Stimulated activated CD4-positive, alpha-beta T cell treated with anti-CD3 and anti-CD28 coated beads, Interleukin-4, amount 100 ng/mL, for 24 hours (primary cell): ENCODE measurements around the gene UBE3D.
"Not testable (repeated sequence)": the region's sequence is repeated elsewhere in the genome, so short reads cannot be mapped to it uniquely, and the experiment has no call there.

Experiments
- DNase-seq: peaks from one replicate; pipeline ENCODE4 v3.0.0-alpha.2; 2020

Gene UBE3D

GRCh38 chr6:82867946-82868345 is 197.7 kb downstream of the UBE3D start:
- DNase-seq: no peak

GRCh38 chr6:82866446-82866845 is 199.2 kb downstream of the UBE3D start:
- DNase-seq: no peak

DNA sequence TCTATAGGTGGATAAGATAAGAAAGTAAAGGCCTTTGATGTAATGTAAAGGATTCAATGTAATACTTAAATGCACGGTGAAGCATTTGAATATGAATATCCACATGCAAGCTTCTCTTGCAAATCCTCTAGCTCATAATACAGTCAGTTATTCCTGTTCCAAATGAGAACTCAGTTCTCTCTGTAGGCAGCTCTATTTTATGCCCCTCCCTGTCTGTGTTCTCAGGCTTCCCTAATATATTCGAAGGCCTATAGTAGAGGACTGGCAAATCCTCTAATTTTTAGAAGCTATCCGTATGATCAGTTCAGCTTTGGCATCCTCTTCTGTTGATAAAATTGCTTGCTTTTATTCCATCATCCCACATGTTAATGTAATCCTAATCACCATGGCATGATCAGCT is 200.2 kb downstream of the UBE3D start:
- no peak for DNase-seq

GRCh38 chr6:82863781-82864180 is 201.9 kb downstream of the UBE3D start:
- DNase-seq: no peak

DNA sequence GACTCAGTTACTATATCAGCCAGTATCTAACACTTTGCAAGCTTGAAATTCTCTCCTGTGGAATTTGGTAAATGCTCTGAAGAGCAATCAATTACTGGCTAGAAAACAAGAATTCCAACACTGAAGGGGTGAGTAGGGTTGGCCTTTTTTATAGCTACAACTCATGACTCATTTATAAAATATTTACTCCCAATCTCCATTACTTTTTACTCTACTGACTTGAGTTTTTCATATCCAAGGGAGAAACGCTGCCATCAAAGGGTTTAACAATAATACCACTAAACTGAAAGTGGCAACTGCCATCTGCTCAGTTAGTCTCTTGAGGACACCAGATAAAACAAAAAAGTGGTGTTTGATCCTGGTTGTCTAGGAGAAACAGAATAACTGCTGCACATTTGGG is 203.1 kb downstream of the UBE3D start:
- DNase-seq: no peak

- DNase-seq: no peak
Measured at GRCh38 chr6:82861121-82861520, 204.5 kb downstream of the UBE3D start.

- not testable (repeated sequence) for DNase-seq
Measured at GRCh38 chr6:82856077-82856476, 209.6 kb downstream of the UBE3D start.

- DNase-seq: not testable (repeated sequence)
Measured at GRCh38 chr6:82852904-82853303, 212.7 kb downstream of the UBE3D start.

GRCh38 chr6:82843291-82843885 is 222.3 kb downstream of the UBE3D start:
- DNase-seq: no peak

- no peak for DNase-seq
Measured at GRCh38 chr6:82842721-82843120, 222.9 kb downstream of the UBE3D start.
